ENCODE data around the gene JMJD1C.

- TF ChIP-seq POLR2AphosphoS5 (IDR thresholded peaks at IDR 0.05; ENCODE audit: low read depth, low read length) (no peak), POLR2A (IDR thresholded peaks at IDR 0.05; ENCODE audit: low read depth, low read length) (no peak)
Observed at GRCh38 chr10:63385254-63385653, 80.5 kb downstream of the JMJD1C start.
